ENCODE results near the gene IDH3B.

DNA sequence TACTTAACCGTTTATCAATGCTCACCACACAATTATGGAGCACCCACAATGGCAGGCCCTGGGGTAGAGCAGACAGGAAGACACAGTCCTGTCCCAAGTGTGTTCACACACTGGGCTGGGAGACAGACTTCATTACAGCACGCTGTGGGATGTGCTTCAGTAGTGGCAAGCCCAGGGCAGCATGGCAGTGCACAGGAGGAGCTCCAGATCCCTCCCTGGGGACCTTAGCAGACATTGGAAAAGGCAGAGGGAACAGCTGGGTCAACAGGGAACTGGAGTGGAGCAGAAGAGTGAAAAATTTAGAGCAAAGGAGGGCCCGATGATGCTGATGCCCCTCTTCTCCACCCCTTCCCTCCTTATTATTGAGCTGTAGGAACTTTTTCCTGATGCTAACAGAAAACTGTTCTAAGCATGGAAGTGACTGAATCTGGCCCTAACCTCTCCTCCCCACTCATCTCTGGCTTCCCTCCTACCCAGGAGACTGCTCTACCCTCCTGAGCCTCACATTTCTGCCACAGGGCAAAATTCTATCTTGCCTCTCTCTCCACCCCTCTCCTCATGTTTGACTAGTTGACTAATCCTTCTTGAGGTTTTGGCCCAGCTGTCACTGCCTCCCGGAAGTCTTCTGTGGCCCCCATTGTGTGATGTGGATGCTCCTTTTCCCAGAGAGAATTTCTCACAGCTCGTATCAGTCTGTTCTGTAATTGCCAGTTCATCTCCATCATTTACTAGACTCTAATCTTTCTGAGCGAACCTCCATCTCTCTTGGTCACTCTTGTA lies 52.9 kb downstream of the IDH3B start:
- no peak for TF ChIP-seq EP300 (IDR thresholded peaks at IDR 0.05)
- TF ChIP-seq, protein P1, sequence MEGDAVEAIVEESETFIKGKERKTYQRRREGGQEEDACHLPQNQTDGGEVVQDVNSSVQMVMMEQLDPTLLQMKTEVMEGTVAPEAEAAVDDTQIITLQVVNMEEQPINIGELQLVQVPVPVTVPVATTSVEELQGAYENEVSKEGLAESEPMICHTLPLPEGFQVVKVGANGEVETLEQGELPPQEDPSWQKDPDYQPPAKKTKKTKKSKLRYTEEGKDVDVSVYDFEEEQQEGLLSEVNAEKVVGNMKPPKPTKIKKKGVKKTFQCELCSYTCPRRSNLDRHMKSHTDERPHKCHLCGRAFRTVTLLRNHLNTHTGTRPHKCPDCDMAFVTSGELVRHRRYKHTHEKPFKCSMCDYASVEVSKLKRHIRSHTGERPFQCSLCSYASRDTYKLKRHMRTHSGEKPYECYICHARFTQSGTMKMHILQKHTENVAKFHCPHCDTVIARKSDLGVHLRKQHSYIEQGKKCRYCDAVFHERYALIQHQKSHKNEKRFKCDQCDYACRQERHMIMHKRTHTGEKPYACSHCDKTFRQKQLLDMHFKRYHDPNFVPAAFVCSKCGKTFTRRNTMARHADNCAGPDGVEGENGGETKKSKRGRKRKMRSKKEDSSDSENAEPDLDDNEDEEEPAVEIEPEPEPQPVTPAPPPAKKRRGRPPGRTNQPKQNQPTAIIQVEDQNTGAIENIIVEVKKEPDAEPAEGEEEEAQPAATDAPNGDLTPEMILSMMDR (IDR thresholded peaks at IDR 0.05): no peak
- TF ChIP-seq POLR2A (IDR thresholded peaks at IDR 0.05): no peak
- no peak for TF ChIP-seq POLR2AphosphoS5 (IDR thresholded peaks at IDR 0.05)

Measured in sigmoid colon (tissue), 4 donors.